ENCODE data around the gene MRPS15. TPM values are rescaled to one million over a fixed set of nuclear protein-coding genes. Genes with fewer than 3 reads are reported as not detected.

Gene MRPS15
- total and polyA plus RNA-seq, 2 donors from 2014 or later = 48.1 to 160 TPM

GRCh38 chr1:36457691-36458090 is 6.5 kb downstream of the MRPS15 start:
- Histone ChIP-seq H3K27me3 (ENCODE audit: control insufficient read depth, insufficient read depth, low read length) (no peaks in the 10 kb centered on the region), H3K27ac (ENCODE audit: low read depth in 2 of 2, low read length in 2 of 2) (no peak overlapping the region), H3K36me3 (ENCODE audit: control insufficient read depth in 2 of 3, insufficient read depth in 3 of 3, low read length in 3 of 3) (peaks cover 6 to 46% (median 35%) of the 10 kb centered on the region in 3 donors), H3K4me3 (ENCODE audit: low read length in 3 of 3) (no peak overlapping the region), H3K9me3 (ENCODE audit: control insufficient read depth in 2 of 3, insufficient read depth in 1 of 3, low read length in 3 of 3) (no peaks in the 10 kb centered on the region), H3K9ac (ENCODE audit: low read length in 3 of 3) (no peak overlapping the region), H3K4me1 (ENCODE audit: control insufficient read depth in 2 of 3, insufficient read depth in 2 of 3, low read depth in 1 of 3, low read length in 3 of 3) (no peaks in the 10 kb centered on the region)
- no peak for TF ChIP-seq CTCF (IDR thresholded peaks at IDR 0.05; ENCODE audit: borderline replicate concordance, extremely low read depth, insufficient read depth)
- no peak for FAIRE-seq
- intact Hi-C loops (cut with DNase I) = no loop called here
- no peak for DNase-seq

- FAIRE-seq (no peak), DNase-seq (no peak)
- H3K27ac ChIP-seq (ENCODE audit: low read depth in 2 of 2, low read length in 2 of 2) = no peak overlapping the region
- H3K4me3 ChIP-seq (ENCODE audit: low read length in 3 of 3) = no peak overlapping the region
- H3K27me3 ChIP-seq (ENCODE audit: control insufficient read depth, insufficient read depth, low read length) = no peaks in the 10 kb centered on the region
- H3K9ac ChIP-seq (ENCODE audit: low read length in 3 of 3) = no peak overlapping the region
- peaks cover 6 to 43% (median 35%) of the 10 kb centered on the region in 3 donors for H3K36me3 ChIP-seq (ENCODE audit: control insufficient read depth in 2 of 3, insufficient read depth in 3 of 3, low read length in 3 of 3)
- no peak for TF ChIP-seq CTCF (IDR thresholded peaks at IDR 0.05; ENCODE audit: borderline replicate concordance, extremely low read depth, insufficient read depth)
- H3K9me3 ChIP-seq (ENCODE audit: control insufficient read depth in 2 of 3, insufficient read depth in 1 of 3, low read length in 3 of 3) = no peaks in the 10 kb centered on the region
- intact Hi-C loops (cut with DNase I) = no loop called here
- no peaks in the 10 kb centered on the region for H3K4me1 ChIP-seq (ENCODE audit: control insufficient read depth in 2 of 3, insufficient read depth in 2 of 3, low read depth in 1 of 3, low read length in 3 of 3)
Measured at GRCh38 chr1:36456391-36456928, 7.7 kb downstream of the MRPS15 start.

- Histone ChIP-seq H3K4me1 (ENCODE audit: control insufficient read depth in 2 of 3, insufficient read depth in 2 of 3, low read depth in 1 of 3, low read length in 3 of 3) (no peaks in the 10 kb centered on the region), H3K4me3 (ENCODE audit: low read length in 3 of 3) (no peak overlapping the region), H3K36me3 (ENCODE audit: control insufficient read depth in 2 of 3, insufficient read depth in 3 of 3, low read length in 3 of 3) (peaks cover 6 to 32% (median 29%) of the 10 kb centered on the region in 3 donors), H3K9ac (ENCODE audit: low read length in 3 of 3) (no peak overlapping the region), H3K27me3 (ENCODE audit: control insufficient read depth, insufficient read depth, low read length) (no peaks in the 10 kb centered on the region), H3K9me3 (ENCODE audit: control insufficient read depth in 2 of 3, insufficient read depth in 1 of 3, low read length in 3 of 3) (no peaks in the 10 kb centered on the region), H3K27ac (ENCODE audit: low read depth in 2 of 2, low read length in 2 of 2) (no peak overlapping the region)
- no peak for FAIRE-seq
- no peak for DNase-seq
- intact Hi-C loops (cut with DNase I) = no loop called here
- TF ChIP-seq CTCF (IDR thresholded peaks at IDR 0.05; ENCODE audit: borderline replicate concordance, extremely low read depth, insufficient read depth) = no peak
Measured at GRCh38 chr1:36455386-36455785, 8.8 kb downstream of the MRPS15 start.

Measured in kidney (tissue), 14 donors.